ENCODE measurements around the gene CST3. TPM values are rescaled to one million over a fixed set of nuclear protein-coding genes. Genes with fewer than 3 reads are reported as not detected.

Gene CST3
- total RNA-seq, 1 donor from 2014 or later: 50.1 TPM

DNA sequence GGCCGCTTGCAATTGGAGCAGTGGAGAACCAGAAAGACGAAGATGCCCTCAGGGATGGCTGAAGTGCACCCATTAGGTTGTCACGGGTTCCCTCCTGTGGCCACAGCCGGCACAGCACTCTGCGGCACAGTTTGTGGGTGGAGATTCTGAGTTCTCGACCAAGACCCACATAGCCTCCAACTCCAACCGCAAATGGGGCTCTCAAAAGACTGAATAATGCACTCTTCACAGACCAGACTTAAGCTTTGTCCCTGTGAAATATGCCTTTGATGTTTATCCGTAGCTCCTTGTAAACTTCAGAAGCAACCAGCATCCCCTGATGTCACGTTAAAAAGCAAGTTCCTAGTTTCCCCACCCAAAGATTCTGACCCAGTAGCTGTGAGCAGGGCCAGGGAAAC is 31.1 kb downstream of the CST3 start:
- Histone ChIP-seq H3K27ac (ENCODE audit: low read depth, low read length) (no peak overlapping the region), H3K4me3 (ENCODE audit: low read length in 3 of 3) (no peak overlapping the region), H3K4me1 (ENCODE audit: control insufficient read depth in 3 of 3, insufficient read depth in 3 of 3, low read length in 3 of 3) (peaks cover 0 to 7% (median 0%) of the 10 kb centered on the region in 3 donors), H3K27me3 (ENCODE audit: control insufficient read depth in 3 of 3, insufficient read depth in 3 of 3, low read length in 3 of 3) (peaks cover 0 to 6% (median 0%) of the 10 kb centered on the region in 3 donors), H3K9me3 (ENCODE audit: control insufficient read depth in 3 of 3, low read length in 3 of 3) (no peaks in the 10 kb centered on the region), H3K9ac (ENCODE audit: low read depth in 1 of 3, low read length in 3 of 3) (no peak overlapping the region), H3K36me3 (ENCODE audit: control insufficient read depth in 3 of 3, insufficient read depth in 3 of 3, low read length in 3 of 3) (no peaks in the 10 kb centered on the region)

DNA sequence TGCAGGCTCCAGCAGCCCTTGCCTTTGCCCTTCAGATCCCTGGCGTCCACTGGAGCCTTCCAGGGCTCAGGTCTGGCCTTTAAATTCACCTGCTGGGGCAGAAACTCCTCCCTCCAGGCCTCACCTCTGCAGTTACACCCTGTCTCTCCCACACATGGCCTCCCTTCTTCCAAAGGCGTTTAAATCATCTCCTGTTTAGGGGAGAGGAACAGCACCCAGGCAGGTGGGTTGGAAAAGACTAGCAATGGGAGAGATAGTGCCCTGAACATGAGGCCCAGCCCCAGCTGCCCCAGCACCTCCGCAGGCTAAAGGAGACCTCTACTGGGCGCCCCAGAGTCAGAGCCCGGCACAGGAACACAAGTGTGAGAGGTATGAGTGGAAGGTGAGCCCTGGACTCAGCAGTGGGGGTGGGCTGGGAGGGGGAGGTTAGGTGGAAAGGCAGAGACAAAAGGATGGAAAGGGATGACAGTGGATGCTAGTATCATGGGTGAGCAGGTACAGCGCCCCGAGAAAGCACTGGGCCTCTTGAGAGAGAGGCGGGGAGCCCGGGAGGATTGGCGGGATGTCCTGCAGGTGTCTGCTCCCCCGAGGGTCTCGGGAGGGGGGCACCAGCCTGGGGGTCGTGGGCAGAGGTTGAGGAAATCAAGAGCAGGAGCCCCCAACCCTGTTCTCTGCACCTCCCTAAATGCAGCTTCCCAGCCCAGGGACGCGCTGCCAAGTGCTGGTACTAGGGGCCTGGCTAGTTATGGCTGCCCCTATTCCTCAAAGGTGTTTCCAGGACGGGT is 31.7 kb downstream of the CST3 start, which contains the start of gene CST9:
TSS of gene CST9 (minus strand) at position 51 of the 785 bp plus-strand sequence. CDS start 53 bp downstream, outside the sequence.
- Histone ChIP-seq H3K4me1 (ENCODE audit: control insufficient read depth in 3 of 3, insufficient read depth in 3 of 3, low read length in 3 of 3) (peaks cover 0 to 7% (median 0%) of the 10 kb centered on the region in 3 donors), H3K36me3 (ENCODE audit: control insufficient read depth in 3 of 3, insufficient read depth in 3 of 3, low read length in 3 of 3) (no peaks in the 10 kb centered on the region), H3K9me3 (ENCODE audit: control insufficient read depth in 3 of 3, low read length in 3 of 3) (no peaks in the 10 kb centered on the region), H3K27ac (ENCODE audit: low read depth, low read length) (no peak within 1 kb of the TSS), H3K9ac (ENCODE audit: low read depth in 1 of 3, low read length in 3 of 3) (no peak within 1 kb of the TSS), H3K27me3 (ENCODE audit: control insufficient read depth in 3 of 3, insufficient read depth in 3 of 3, low read length in 3 of 3) (peaks cover 0 to 6% (median 0%) of the 10 kb centered on the region in 3 donors), H3K4me3 (ENCODE audit: low read length in 3 of 3) (no peak within 1 kb of the TSS)

DNA sequence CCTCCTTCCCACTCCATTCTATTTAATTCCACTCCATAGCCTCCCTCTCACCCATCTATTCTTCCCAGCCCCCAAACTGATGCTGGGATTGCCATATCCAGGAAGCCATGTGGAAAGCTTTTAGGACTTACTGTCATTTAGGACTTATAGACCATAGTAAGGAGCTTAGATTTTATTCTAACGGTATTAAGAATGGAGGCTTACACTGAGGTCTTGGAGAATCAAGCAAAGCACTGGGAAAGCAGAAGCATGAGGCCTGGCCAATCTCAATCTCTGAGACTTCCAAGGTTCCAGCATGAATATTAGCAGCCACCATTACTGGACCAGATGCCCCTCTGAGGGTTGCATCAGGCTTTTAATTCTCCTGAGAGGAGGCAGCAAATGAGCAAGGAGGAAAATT is 33.4 kb downstream of the CST3 start:
- Histone ChIP-seq H3K36me3 (ENCODE audit: control insufficient read depth in 3 of 3, insufficient read depth in 3 of 3, low read length in 3 of 3) (no peaks in the 10 kb centered on the region), H3K4me3 (ENCODE audit: low read length in 3 of 3) (no peak overlapping the region), H3K9ac (ENCODE audit: low read depth in 1 of 3, low read length in 3 of 3) (no peak overlapping the region), H3K9me3 (ENCODE audit: control insufficient read depth in 3 of 3, low read length in 3 of 3) (no peaks in the 10 kb centered on the region), H3K27me3 (ENCODE audit: control insufficient read depth in 3 of 3, insufficient read depth in 3 of 3, low read length in 3 of 3) (peaks cover 0 to 6% (median 0%) of the 10 kb centered on the region in 3 donors), H3K4me1 (ENCODE audit: control insufficient read depth in 3 of 3, insufficient read depth in 3 of 3, low read length in 3 of 3) (peaks cover 0 to 7% (median 0%) of the 10 kb centered on the region in 3 donors), H3K27ac (ENCODE audit: low read depth, low read length) (no peak overlapping the region)

DNA sequence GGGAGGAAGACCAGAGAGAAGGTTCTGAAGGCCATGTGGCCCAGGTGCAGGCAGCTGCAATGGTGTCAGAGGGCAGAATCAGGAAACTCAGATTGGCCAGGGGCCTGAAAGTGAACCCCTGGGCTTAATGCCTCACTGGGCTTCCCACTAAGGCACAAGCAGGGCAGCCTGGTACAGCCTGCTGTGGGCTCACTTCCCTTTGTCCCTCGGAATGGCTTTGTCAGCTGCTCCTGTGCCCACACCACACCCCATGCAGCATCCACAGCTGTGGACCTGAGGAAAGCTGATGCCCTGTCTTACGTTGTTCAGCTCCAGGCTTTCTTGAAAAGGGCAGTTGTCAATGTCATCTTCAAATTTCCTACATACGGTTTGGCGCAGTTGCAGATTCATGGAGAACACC is 34.4 kb downstream of the CST3 start:
- Histone ChIP-seq H3K9me3 (ENCODE audit: control insufficient read depth in 3 of 3, low read length in 3 of 3) (no peaks in the 10 kb centered on the region), H3K27ac (ENCODE audit: low read depth, low read length) (no peak overlapping the region), H3K4me3 (ENCODE audit: low read length in 3 of 3) (no peak overlapping the region), H3K27me3 (ENCODE audit: control insufficient read depth in 3 of 3, insufficient read depth in 3 of 3, low read length in 3 of 3) (peaks cover 0 to 6% (median 0%) of the 10 kb centered on the region in 3 donors), H3K9ac (ENCODE audit: low read depth in 1 of 3, low read length in 3 of 3) (no peak overlapping the region), H3K36me3 (ENCODE audit: control insufficient read depth in 3 of 3, insufficient read depth in 3 of 3, low read length in 3 of 3) (no peaks in the 10 kb centered on the region), H3K4me1 (ENCODE audit: control insufficient read depth in 3 of 3, insufficient read depth in 3 of 3, low read length in 3 of 3) (peaks cover 0 to 7% (median 0%) of the 10 kb centered on the region in 3 donors)

DNA sequence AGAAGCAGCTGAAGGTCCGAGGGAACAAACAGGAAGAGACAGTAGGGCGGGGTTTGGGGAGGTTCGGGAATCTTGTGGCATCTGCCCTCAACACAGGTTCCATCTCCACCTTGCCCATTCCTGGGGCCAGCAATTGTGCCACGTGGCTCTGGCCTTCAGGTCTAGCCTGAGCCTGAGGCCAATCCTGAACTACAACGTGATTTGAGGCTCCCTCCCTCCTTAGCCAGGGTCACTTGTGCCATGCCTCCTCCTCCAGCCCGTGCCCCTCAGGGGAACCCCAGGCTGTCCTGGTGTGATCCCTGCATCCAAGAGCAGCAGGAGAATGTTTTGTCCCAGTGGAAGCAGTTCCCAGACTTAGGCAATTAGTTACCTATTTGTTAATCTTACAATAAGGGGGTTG is 35.1 kb downstream of the CST3 start:
- no peak overlapping the region for H3K27ac ChIP-seq (ENCODE audit: low read depth, low read length)
- H3K9me3 ChIP-seq (ENCODE audit: control insufficient read depth in 3 of 3, low read length in 3 of 3): no peaks in the 10 kb centered on the region
- peaks cover 0 to 7% (median 0%) of the 10 kb centered on the region in 3 donors for H3K4me1 ChIP-seq (ENCODE audit: control insufficient read depth in 3 of 3, insufficient read depth in 3 of 3, low read length in 3 of 3)
- H3K9ac ChIP-seq (ENCODE audit: low read depth in 1 of 3, low read length in 3 of 3): no peak overlapping the region
- H3K4me3 ChIP-seq (ENCODE audit: low read length in 3 of 3): no peak overlapping the region
- peaks cover 0 to 6% (median 0%) of the 10 kb centered on the region in 3 donors for H3K27me3 ChIP-seq (ENCODE audit: control insufficient read depth in 3 of 3, insufficient read depth in 3 of 3, low read length in 3 of 3)
- H3K36me3 ChIP-seq (ENCODE audit: control insufficient read depth in 3 of 3, insufficient read depth in 3 of 3, low read length in 3 of 3): no peaks in the 10 kb centered on the region

DNA sequence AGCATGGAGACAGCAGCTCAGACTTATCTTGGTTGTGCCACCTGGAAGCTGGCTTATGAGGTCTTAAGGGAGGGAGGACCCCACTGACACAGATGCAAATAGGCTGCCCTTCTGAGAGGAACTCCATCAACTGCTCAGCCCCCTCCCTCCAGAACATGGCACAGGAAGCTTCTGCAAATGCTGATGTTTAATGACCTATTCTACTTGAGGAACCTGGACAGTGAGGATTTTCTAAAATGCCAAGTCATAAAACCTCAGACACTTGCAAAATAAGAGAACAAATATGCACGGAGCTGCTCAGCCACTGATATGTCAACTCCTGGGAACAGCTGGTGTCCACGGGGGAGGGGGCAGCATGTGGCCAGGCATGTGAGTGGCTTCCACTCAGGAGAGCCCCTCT is 35.5 kb downstream of the CST3 start:
- Histone ChIP-seq H3K4me1 (ENCODE audit: control insufficient read depth in 3 of 3, insufficient read depth in 3 of 3, low read length in 3 of 3) (peaks cover 0 to 7% (median 0%) of the 10 kb centered on the region in 3 donors), H3K9me3 (ENCODE audit: control insufficient read depth in 3 of 3, low read length in 3 of 3) (no peaks in the 10 kb centered on the region), H3K36me3 (ENCODE audit: control insufficient read depth in 3 of 3, insufficient read depth in 3 of 3, low read length in 3 of 3) (no peaks in the 10 kb centered on the region), H3K27ac (ENCODE audit: low read depth, low read length) (no peak overlapping the region), H3K9ac (ENCODE audit: low read depth in 1 of 3, low read length in 3 of 3) (no peak overlapping the region), H3K27me3 (ENCODE audit: control insufficient read depth in 3 of 3, insufficient read depth in 3 of 3, low read length in 3 of 3) (peaks cover 0 to 6% (median 0%) of the 10 kb centered on the region in 3 donors), H3K4me3 (ENCODE audit: low read length in 3 of 3) (no peak overlapping the region)

DNA sequence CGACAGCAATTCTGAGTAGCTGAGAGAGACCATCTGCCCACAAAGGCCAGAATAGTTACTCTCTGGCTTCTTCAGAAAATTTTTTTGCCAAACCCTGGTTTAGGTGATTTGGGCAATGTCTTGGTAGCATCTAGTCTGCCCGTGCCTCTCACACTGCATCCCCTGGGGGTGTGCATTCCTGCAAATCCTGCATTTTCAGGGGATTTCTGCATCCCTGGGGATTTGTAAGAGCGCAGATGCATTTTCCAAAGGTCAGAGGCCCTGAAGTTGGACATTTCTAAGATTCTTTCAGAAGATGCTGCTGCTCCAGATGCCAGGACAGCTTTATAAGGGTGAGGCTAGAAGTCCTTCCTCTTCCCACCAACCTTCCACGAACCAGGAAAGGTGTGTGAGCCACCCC is 36.0 kb downstream of the CST3 start:
- Histone ChIP-seq H3K4me3 (ENCODE audit: low read length in 3 of 3) (no peak overlapping the region), H3K9me3 (ENCODE audit: control insufficient read depth in 3 of 3, low read length in 3 of 3) (no peaks in the 10 kb centered on the region)

DNA sequence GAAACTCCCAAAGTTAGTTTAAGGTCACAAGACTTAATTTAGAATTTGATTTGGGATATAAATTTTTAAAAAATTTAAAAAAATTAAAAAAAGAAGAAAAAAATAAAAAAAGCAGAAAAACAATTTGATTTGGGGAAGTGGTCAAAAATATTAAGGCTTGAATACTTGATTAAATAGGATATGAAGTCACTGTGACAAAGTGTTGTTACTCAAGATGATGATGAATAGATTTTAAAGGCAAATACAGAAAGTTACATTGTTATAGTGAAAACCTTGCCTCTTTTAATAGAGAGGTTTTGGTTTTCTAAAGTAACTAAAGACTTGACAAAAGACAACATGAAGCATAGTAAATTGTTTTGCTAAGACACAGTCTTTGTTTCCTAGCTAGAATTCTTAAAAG is 39.3 kb downstream of the CST3 start:
- Histone ChIP-seq H3K27ac (ENCODE audit: low read depth, low read length) (no peak overlapping the region), H3K9me3 (ENCODE audit: control insufficient read depth in 3 of 3, low read length in 3 of 3) (no peaks in the 10 kb centered on the region), H3K27me3 (ENCODE audit: control insufficient read depth in 3 of 3, insufficient read depth in 3 of 3, low read length in 3 of 3) (peaks cover 0 to 6% (median 0%) of the 10 kb centered on the region in 3 donors), H3K4me3 (ENCODE audit: low read length in 3 of 3) (no peak overlapping the region), H3K36me3 (ENCODE audit: control insufficient read depth in 3 of 3, insufficient read depth in 3 of 3, low read length in 3 of 3) (no peaks in the 10 kb centered on the region), H3K9ac (ENCODE audit: low read depth in 1 of 3, low read length in 3 of 3) (no peak overlapping the region), H3K4me1 (ENCODE audit: control insufficient read depth in 3 of 3, insufficient read depth in 3 of 3, low read length in 3 of 3) (no peaks in the 10 kb centered on the region)

More for the DNA sequence above, 36.0 kb downstream of the CST3 start:
- Histone ChIP-seq H3K27me3 (ENCODE audit: control insufficient read depth in 3 of 3, insufficient read depth in 3 of 3, low read length in 3 of 3) (peaks cover 0 to 6% (median 0%) of the 10 kb centered on the region in 3 donors), H3K4me1 (ENCODE audit: control insufficient read depth in 3 of 3, insufficient read depth in 3 of 3, low read length in 3 of 3) (peaks cover 0 to 3% (median 0%) of the 10 kb centered on the region in 3 donors), H3K36me3 (ENCODE audit: control insufficient read depth in 3 of 3, insufficient read depth in 3 of 3, low read length in 3 of 3) (no peaks in the 10 kb centered on the region), H3K9ac (ENCODE audit: low read depth in 1 of 3, low read length in 3 of 3) (no peak overlapping the region), H3K27ac (ENCODE audit: low read depth, low read length) (no peak overlapping the region)

DNA sequence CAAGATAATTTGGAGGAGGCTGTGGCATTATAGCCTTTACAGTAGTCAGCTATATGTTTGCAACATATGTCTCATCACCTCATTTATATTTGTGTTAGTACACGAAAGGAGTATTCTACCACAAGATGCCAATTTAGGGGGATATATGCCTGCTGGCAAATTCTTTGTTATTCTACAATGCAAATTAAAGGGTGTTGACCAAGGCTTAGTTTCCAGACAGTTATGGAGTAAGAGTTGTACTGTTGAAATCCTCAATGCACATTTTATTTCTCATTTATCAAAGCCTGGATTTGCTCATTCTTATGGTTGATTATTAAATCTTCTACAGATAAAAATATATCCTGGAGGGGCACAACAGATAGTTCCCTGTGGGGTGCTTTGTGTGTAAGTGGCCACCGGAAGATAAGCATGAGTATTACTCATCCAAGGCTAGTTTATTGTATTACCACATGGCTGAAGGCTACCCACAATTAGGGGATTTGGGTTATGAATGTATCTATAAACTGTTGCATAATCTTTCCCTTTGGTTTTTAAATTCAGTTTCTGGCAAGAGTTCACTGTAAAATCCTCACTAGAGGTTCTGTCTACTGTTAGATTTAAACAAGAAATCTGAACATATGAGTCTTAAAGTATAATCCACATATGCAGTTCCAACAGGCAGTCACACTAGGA is 41.0 kb downstream of the CST3 start:
- Histone ChIP-seq H3K4me3 (ENCODE audit: low read length in 3 of 3) (no peak overlapping the region), H3K9ac (ENCODE audit: low read depth in 1 of 3, low read length in 3 of 3) (no peak overlapping the region), H3K27ac (ENCODE audit: low read depth, low read length) (no peak overlapping the region), H3K9me3 (ENCODE audit: control insufficient read depth in 3 of 3, low read length in 3 of 3) (no peaks in the 10 kb centered on the region), H3K27me3 (ENCODE audit: control insufficient read depth in 3 of 3, insufficient read depth in 3 of 3, low read length in 3 of 3) (no peaks in the 10 kb centered on the region), H3K36me3 (ENCODE audit: control insufficient read depth in 3 of 3, insufficient read depth in 3 of 3, low read length in 3 of 3) (no peaks in the 10 kb centered on the region), H3K4me1 (ENCODE audit: control insufficient read depth in 3 of 3, insufficient read depth in 3 of 3, low read length in 3 of 3) (no peaks in the 10 kb centered on the region)

DNA sequence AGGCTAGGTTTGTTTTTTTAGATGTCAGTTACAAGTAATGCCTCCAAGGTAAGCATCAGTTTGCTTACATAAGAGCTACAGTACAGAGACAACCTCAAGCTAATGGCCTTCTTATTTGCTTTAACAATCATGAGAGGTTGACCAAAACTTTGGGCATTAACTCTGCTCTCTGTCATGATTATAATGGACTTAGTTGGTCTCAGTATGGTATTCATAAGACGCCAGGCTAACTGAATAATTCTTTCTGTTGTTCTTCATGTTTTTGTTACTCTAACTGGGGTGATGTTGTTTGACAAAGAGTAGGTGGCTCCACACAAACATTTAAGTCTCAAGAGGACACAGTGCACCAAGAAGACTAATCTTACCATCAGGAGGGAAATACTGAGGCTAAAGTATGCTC is 41.8 kb downstream of the CST3 start:
- H3K27me3 ChIP-seq (ENCODE audit: control insufficient read depth in 3 of 3, insufficient read depth in 3 of 3, low read length in 3 of 3): no peaks in the 10 kb centered on the region
- H3K4me3 ChIP-seq (ENCODE audit: low read length in 3 of 3): no peak overlapping the region
- no peaks in the 10 kb centered on the region for H3K4me1 ChIP-seq (ENCODE audit: control insufficient read depth in 3 of 3, insufficient read depth in 3 of 3, low read length in 3 of 3)
- H3K27ac ChIP-seq (ENCODE audit: low read depth, low read length): no peak overlapping the region
- H3K36me3 ChIP-seq (ENCODE audit: control insufficient read depth in 3 of 3, insufficient read depth in 3 of 3, low read length in 3 of 3): no peaks in the 10 kb centered on the region
- no peaks in the 10 kb centered on the region for H3K9me3 ChIP-seq (ENCODE audit: control insufficient read depth in 3 of 3, low read length in 3 of 3)
- no peak overlapping the region for H3K9ac ChIP-seq (ENCODE audit: low read depth in 1 of 3, low read length in 3 of 3)
